Activated CD8-positive, alpha-beta memory T cell treated with anti-CD3 and anti-CD28 coated beads for 36 hours (primary cell): ENCODE data around the gene MSANTD2. TPM values are rescaled to one million over a fixed set of nuclear protein-coding genes. Genes with fewer than 3 reads are reported as not detected.

Source experiments
- CTCF ChIA-PET: fragments of 350-600 bp; sonication (Branson Sonifier 250); formaldehyde crosslinking; loops from one replicate; lab custom pipeline; 2021; ENCODE audit warnings: antibody characterized with exemption; lab: Charles Lee
- POLR2A ChIA-PET: fragments of 350-600 bp; sonication (Branson Sonifier 250); formaldehyde crosslinking; loops from one replicate; lab custom pipeline; 2021; ENCODE audit warnings: antibody characterized with exemption; lab: Charles Lee
- total RNA-seq, 2 experiments: library from RNA; stranded (reverse); gene quantifications; one replicate each; pipeline ENCODE4 v1.2.3, GENCODE V29; 2021

Gene MSANTD2
- 10 to 100 TPM in 1 of 2 experiments, 1 to 10 TPM in 1; 9.3 to 12.0 TPM for total RNA-seq

GRCh38 chr11:124800226-124800929 is at the start of gene MSANTD2:
Gene MSANTD2, minus strand, starts transcription at chr11:124800406. Its CDS starts 26 bp downstream, at chr11:124800380.
- CTCF ChIA-PET, result interaction anchor here (0.9 to 3.3 kb wide), 8 partner anchors 10 to 177 kb away, joined by 3 to 11 read pairs (median 6); partner anchors contain the start of gene TBRG1

DNA sequence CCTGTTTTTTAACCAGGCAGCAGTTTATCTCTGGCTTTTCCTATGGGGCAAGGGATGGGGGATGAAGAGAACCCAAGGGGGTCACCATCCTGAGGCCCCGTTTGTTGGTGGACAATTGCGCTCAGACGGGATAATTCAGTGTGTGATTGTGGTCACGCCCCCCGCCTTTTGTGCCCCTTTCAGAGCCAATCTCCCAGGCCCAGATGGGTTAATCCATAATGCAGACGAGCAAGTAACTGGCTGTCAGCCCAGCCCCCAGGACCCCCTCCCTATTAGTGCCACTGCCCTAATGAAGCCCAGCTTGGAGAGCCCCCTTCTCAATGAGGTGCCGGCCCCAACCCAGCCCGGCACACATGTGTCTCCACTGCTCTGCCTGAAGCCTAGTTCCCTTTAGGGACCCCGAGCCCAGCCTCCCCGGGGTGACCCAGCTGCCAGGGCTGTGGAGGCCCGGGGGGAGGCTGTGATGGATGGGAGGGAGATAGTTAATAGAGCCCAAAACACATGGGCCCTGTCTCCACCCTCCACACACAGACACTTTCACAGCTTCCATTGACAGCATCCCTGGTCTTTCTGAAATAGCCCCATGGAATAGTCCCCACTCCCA is 46.0 kb upstream of the MSANTD2 start:
- POLR2A ChIA-PET, result no interaction called here
- CTCF ChIA-PET, result interaction anchor here (1.6 kb wide), 1 partner anchor 9 kb away, joined by 10 read pairs; no protein-coding TSS in a partner anchor

More at GRCh38 chr11:124800226-124800929, at the start of gene MSANTD2:
- POLR2A ChIA-PET, result interaction anchor here (0.9 to 1.8 kb wide), 4 partner anchors 39 to 178 kb away, joined by 3 to 4 read pairs (median 4); partner anchors contain the start of genes SIAE, SPA17 and TBRG1

- ChIA-PET CTCF (interaction anchor here (0.5 to 2.3 kb wide), 5 partner anchors 11 to 1133 kb away, joined by 3 to 10 read pairs (median 3); partner anchors contain the start of gene ROBO3), POLR2A (no interaction called here)
Observed at GRCh38 chr11:124844664-124845079, 44.5 kb upstream of the MSANTD2 start.

DNA sequence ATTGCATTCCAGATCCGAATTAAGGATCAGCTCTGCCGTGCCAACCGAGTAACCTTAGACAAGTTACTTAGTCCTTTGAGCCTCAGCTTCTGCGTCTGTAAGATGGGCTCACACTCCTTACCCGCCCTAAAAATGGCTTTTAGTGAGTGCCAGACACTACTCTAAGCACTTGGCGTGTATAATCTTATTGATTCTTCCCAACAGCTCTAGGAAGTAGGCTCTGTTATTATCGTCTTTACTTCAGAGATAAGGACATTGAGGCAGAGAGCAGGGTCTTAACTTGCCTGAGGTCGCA is 43.4 kb upstream of the MSANTD2 start:
- POLR2A ChIA-PET, result interaction anchor here (0.7 kb wide), 1 partner anchor 26 kb away, joined by 4 read pairs; no protein-coding TSS in a partner anchor
- CTCF ChIA-PET, result interaction anchor here (0.7 to 2.3 kb wide), 2 partner anchors 22 to 174 kb away, joined by 3 to 10 read pairs; partner anchors contain the start of gene ROBO3

DNA sequence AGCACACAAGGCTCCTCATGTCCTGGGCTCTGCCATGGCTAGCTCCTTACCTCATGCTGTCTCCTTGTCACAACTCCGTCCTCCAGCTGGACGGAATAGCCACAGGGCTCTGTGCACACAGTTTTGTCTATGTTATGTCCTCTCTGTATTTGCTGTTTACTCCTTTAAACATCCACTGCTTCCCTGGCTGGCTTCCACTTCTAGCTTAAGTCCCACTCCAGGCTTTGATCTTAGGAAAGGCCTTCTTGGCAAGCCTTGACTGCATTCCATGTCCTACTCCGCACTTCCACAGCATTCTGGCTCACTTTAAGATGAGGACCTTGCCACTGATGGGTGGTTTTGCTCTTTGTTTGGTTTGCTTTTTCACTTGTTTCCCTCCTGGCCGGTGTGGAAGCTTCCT is 42.1 kb upstream of the MSANTD2 start:
- CTCF ChIA-PET, result interaction anchor here (0.6 to 1.4 kb wide), 2 partner anchors 34 to 48 kb away, joined by 3 read pairs; no protein-coding TSS in a partner anchor
- POLR2A ChIA-PET, result no interaction called here

- ChIA-PET CTCF (interaction anchor here (0.6 to 1.4 kb wide), 3 partner anchors 35 to 204 kb away, joined by 3 read pairs; no protein-coding TSS in a partner anchor), POLR2A (no interaction called here)
Observed at GRCh38 chr11:124841840-124842239, 41.6 kb upstream of the MSANTD2 start.

GRCh38 chr11:124841201-124841600 is 41.0 kb upstream of the MSANTD2 start:
- POLR2A ChIA-PET, result no interaction called here
- CTCF ChIA-PET, result interaction anchor here (1.2 to 1.4 kb wide), 2 partner anchors 47 to 204 kb away, joined by 3 read pairs; no protein-coding TSS in a partner anchor

- ChIA-PET POLR2A (no interaction called here), CTCF (interaction anchor here (1.2 to 1.3 kb wide), 2 partner anchors 36 to 203 kb away, joined by 3 read pairs; no protein-coding TSS in a partner anchor)
Observed at GRCh38 chr11:124840666-124841065, 40.5 kb upstream of the MSANTD2 start.

DNA sequence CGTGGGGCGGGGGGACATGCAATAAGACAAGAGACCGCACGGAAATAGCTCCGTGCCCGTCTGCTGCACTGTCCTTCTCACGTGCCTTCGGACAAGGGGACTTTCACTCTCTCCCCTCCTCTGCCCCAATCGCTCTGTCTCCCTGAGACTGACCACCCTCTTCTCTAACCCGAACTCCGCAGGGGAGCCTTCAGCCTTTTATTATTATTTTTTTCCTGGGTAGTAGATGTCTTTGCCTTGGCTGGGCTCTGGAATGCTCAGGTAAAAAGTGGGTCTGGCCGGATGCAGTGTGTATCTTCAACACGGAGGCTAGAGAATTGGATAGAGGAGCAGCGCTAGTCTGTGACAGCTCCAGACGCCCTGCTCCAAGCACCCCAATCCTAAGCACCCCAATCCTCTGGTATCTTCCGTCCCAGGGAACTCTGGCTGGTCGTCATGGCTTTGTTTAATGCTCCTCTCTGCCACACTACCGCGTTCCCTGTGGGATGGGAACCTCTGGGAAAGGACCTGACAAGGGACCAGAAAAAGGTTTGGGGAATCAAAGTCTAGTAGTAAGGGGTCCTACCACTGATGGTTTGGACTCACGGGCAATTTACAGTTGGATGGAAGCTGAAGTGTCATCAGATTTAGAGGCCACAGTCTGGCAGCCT is 39.9 kb upstream of the MSANTD2 start:
- ChIA-PET CTCF (interaction anchor here (1.3 to 4.0 kb wide), 3 partner anchors 26 to 171 kb away, joined by 3 to 20 read pairs (median 11); partner anchors contain the start of gene ROBO3), POLR2A (interaction anchor here (0.9 kb wide), 1 partner anchor 40 kb away, joined by 3 read pairs; the partner anchor contains the start of gene MSANTD2)

DNA sequence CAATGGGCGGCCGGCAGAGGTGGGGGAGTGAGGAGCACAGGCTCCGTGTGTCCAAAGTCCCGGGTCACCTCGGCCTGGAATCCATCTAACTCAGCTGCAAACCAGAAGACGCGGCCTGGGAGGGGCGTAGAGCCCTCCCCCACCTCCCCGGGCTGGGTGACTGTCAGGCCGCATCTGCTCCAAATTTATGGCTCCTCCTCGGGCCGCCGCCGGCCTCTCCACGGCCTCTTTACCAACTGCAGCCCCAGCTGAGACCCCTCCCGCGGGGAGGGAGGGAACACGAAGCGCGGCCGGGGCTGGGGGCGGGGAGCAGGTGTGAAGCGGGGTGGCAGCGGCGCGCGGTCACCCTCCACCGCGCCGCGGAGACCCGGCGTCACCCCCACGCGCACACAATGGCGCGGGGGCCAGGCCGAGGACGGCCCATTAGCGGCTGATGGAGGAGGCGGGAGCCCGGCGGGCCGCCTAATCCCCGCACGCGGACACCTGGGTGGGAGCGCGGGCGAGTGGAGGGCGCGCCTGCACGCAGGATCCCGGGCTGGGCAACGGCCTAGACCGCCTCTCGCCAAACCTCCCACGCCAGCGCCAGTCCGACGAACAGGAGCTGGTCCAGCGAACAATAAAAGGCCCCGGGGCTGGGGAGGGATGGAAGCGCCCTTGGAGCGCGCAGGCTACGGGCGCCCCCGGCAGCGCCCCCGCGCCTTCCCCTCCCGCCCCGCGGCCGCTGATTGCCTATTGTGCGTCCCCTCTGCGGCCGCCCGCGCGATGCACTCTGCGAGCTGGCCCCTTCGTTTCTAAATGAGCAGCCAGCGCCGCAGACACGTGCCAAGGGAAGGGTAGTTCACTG is 39.1 kb upstream of the MSANTD2 start:
- ChIA-PET CTCF (interaction anchor here (1.3 to 4.0 kb wide), 4 partner anchors 27 to 170 kb away, joined by 3 to 20 read pairs (median 8); partner anchors contain the start of gene ROBO3), POLR2A (interaction anchor here (0.9 kb wide), 1 partner anchor 39 kb away, joined by 3 read pairs; the partner anchor contains the start of gene MSANTD2)

DNA sequence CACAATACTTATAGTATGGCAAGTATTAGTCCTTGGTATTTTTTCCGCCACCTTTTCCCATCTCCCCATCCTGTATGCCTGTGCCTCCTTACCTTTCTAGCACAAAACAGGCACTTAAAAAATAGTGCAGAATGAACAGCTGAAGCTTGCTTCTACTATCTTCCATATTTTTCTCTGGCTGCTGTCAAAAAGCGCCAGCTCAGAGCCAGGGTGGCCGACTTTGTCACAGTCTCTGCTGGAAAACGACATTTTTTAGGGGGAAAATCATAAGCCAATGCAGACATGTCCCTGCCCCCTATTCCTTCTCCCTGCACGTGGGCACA is 38.6 kb upstream of the MSANTD2 start:
- CTCF ChIA-PET, result interaction anchor here (1.0 to 4.0 kb wide), 4 partner anchors 27 to 170 kb away, joined by 3 to 20 read pairs (median 8); partner anchors contain the start of gene ROBO3

DNA sequence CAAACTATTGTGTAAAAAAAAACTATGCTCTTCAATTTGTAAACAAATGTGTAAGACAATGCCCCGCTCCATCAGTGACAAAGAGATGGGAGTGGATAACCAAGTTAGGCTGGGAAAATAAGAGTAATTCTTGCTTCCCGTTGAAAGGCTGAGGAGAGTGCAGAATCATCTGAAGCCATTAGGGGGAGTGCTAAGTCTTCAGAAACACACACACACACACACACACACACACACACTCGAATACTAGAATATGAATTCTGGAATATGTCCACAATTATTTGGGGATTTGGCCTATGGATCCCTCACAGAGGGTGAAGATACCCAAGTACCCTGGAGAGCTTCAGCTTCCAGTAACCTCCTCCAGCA is 37.3 kb upstream of the MSANTD2 start:
- ChIA-PET CTCF (interaction anchor here (0.6 to 4.0 kb wide), 11 partner anchors 9 to 1747 kb away, joined by 3 to 20 read pairs (median 4); partner anchors contain the start of genes CCDC15 and ROBO3), POLR2A (no interaction called here)

More for the DNA sequence above, 38.6 kb upstream of the MSANTD2 start:
- POLR2A ChIA-PET, result no interaction called here

DNA sequence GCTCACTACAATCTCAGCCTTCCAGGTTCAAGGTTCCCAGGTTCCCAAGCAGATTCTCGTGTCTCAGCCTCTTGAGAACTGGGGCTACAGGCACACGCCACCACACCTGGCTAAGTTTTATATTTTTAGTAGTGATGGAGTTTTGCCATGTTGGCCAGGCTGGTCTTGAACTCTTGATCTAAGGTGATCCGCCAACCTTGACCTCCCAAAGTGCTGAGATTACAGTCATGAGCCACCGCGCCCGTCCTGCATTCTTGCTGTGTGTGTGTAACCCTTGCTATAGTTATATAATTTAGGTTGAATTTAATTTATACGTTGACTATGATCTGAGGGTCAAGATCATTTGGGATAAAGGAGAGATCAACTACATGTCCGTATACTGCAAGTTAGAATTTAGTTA is 35.7 kb upstream of the MSANTD2 start:
- POLR2A ChIA-PET, result interaction anchor here (0.7 kb wide), 1 partner anchor 120 kb away, joined by 6 read pairs; no protein-coding TSS in a partner anchor
- CTCF ChIA-PET, result interaction anchor here (0.6 to 1.6 kb wide), 7 partner anchors 35 to 239 kb away, joined by 3 to 12 read pairs (median 5); partner anchors contain the start of gene TBRG1

DNA sequence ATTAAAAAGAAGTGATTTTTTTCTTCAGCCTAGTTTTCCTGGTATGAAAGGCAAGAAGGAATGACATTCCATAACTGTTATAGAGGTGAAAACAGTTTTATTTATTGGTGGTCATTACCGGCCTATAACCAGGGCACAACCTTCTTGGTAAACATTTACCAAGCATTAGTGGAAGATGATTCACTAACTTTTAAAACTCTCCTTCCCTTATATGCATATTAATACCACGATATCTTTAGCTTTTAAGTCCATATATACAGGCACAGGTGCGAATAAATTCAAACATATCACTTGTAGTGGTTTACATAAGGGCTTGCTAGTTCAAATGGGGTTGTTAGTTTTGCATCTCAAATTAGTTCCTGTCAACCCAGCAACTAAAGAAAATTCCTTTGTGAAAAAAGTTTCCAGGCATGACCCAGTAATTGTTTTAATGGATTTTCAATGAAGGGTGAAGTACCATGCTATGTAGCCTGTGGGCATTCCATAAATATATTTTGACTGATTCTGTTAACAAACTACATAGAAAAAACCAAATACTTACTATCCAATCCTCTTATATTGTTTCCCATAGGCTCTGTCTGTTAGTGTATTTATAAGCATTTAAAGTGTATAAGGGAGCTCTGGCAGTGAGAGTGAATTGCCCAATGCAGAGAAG is 34.4 kb upstream of the MSANTD2 start:
- ChIA-PET CTCF (interaction anchor here (0.5 kb wide), 1 partner anchor 109 kb away, joined by 3 read pairs; no protein-coding TSS in a partner anchor), POLR2A (no interaction called here)

- CTCF ChIA-PET, result interaction anchor here (1.4 kb wide), 1 partner anchor 44 kb away, joined by 4 read pairs; no protein-coding TSS in a partner anchor
- POLR2A ChIA-PET, result no interaction called here
Observed at GRCh38 chr11:124832571-124832970, 32.4 kb upstream of the MSANTD2 start.

- CTCF ChIA-PET, result no interaction called here
- POLR2A ChIA-PET, result no interaction called here
Observed at GRCh38 chr11:124831897-124832296, 31.7 kb upstream of the MSANTD2 start.

GRCh38 chr11:124830749-124831148 is 30.5 kb upstream of the MSANTD2 start:
- CTCF ChIA-PET, result interaction anchor here (0.5 to 0.7 kb wide), 3 partner anchors 162 to 1246 kb away, joined by 3 to 5 read pairs (median 3); no protein-coding TSS in a partner anchor
- POLR2A ChIA-PET, result no interaction called here
